ENCODE results near the gene DPYSL5.

Gene DPYSL5

GRCh38 chr2:26846334-26847306 is 1.3 kb upstream of the DPYSL5 start:
- peak overlapping the region; percentile 81 for H3K4me2 ChIP-seq (ENCODE audit: low read length)
- no peak overlapping the region for H3K9ac ChIP-seq (ENCODE audit: low read length)
- H3K4me3 ChIP-seq (ENCODE audit: low read length), result peak overlapping the region; percentile 60
- peak overlapping the region; percentile 58; the same call in 1 of the 2 replicates for H2AFZ ChIP-seq (ENCODE audit: low read depth, low read length)
- H3K27me3 ChIP-seq (ENCODE audit: low read depth, low read length), result peaks cover 16% of the 10 kb centered on the region
- H3K79me2 ChIP-seq (ENCODE audit: low read length), result no peaks in the 10 kb centered on the region
- no peaks in the 10 kb centered on the region for H4K20me1 ChIP-seq (ENCODE audit: insufficient read depth, low read length)
- H3K36me3 ChIP-seq (replicated peaks; ENCODE audit: low read depth, low read length), result no peaks in the 10 kb centered on the region
- TF ChIP-seq, protein P1, sequence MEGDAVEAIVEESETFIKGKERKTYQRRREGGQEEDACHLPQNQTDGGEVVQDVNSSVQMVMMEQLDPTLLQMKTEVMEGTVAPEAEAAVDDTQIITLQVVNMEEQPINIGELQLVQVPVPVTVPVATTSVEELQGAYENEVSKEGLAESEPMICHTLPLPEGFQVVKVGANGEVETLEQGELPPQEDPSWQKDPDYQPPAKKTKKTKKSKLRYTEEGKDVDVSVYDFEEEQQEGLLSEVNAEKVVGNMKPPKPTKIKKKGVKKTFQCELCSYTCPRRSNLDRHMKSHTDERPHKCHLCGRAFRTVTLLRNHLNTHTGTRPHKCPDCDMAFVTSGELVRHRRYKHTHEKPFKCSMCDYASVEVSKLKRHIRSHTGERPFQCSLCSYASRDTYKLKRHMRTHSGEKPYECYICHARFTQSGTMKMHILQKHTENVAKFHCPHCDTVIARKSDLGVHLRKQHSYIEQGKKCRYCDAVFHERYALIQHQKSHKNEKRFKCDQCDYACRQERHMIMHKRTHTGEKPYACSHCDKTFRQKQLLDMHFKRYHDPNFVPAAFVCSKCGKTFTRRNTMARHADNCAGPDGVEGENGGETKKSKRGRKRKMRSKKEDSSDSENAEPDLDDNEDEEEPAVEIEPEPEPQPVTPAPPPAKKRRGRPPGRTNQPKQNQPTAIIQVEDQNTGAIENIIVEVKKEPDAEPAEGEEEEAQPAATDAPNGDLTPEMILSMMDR (IDR thresholded peaks at IDR 0.05; ENCODE audit: low read depth, low read length), result peak; percentile 88
- no peak for TF ChIP-seq EZH2phosphoT487 (IDR thresholded peaks at IDR 0.05; ENCODE audit: low read depth)
- H3K4me1 ChIP-seq (ENCODE audit: low read length), result 0 out of 2 replicates have a peak, but pooled peaks cover 4% of the 10 kb centered on the region
- no peak overlapping the region for H3K27ac ChIP-seq (ENCODE audit: low read length)
- no peaks in the 10 kb centered on the region for H3K9me3 ChIP-seq (ENCODE audit: insufficient read depth, low read length)

DNA sequence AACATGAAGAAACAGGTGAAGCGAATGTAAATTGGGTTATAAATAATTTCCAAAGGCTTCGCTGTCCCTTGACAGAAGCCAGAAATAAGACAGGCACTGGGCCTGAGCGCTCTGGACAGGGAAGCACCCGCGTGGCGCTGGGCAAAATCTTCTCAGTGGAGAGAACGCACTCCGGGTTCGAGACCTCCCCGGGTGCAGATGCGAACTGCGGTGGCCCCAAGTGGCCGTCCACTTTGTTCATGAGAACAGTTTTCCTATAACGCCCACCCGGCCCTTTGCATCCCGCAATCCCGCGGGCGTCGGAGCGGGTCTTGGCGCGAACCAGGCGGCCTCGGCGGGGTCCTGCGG is 651 bp upstream of the DPYSL5 start:
- H3K4me2 ChIP-seq (ENCODE audit: low read length), result no peak overlapping the region
- peaks cover 16% of the 10 kb centered on the region for H3K27me3 ChIP-seq (ENCODE audit: low read depth, low read length)
- H2AFZ ChIP-seq (ENCODE audit: low read depth, low read length), result no peak overlapping the region
- TF ChIP-seq EZH2phosphoT487 (IDR thresholded peaks at IDR 0.05; ENCODE audit: low read depth), result no peak
- TF ChIP-seq, protein P1 (IDR thresholded peaks at IDR 0.05; ENCODE audit: low read depth, low read length), result no peak
- no peaks in the 10 kb centered on the region for H4K20me1 ChIP-seq (ENCODE audit: insufficient read depth, low read length)
- 0 out of 2 replicates have a peak, but pooled peaks cover 4% of the 10 kb centered on the region for H3K4me1 ChIP-seq (ENCODE audit: low read length)
- no peak overlapping the region for H3K9ac ChIP-seq (ENCODE audit: low read length)
- no peaks in the 10 kb centered on the region for H3K9me3 ChIP-seq (ENCODE audit: insufficient read depth, low read length)
- no peaks in the 10 kb centered on the region for H3K79me2 ChIP-seq (ENCODE audit: low read length)
- H3K27ac ChIP-seq (ENCODE audit: low read length), result no peak overlapping the region
- H3K36me3 ChIP-seq (replicated peaks; ENCODE audit: low read depth, low read length), result no peaks in the 10 kb centered on the region
- no peak overlapping the region for H3K4me3 ChIP-seq (ENCODE audit: low read length)

DNA sequence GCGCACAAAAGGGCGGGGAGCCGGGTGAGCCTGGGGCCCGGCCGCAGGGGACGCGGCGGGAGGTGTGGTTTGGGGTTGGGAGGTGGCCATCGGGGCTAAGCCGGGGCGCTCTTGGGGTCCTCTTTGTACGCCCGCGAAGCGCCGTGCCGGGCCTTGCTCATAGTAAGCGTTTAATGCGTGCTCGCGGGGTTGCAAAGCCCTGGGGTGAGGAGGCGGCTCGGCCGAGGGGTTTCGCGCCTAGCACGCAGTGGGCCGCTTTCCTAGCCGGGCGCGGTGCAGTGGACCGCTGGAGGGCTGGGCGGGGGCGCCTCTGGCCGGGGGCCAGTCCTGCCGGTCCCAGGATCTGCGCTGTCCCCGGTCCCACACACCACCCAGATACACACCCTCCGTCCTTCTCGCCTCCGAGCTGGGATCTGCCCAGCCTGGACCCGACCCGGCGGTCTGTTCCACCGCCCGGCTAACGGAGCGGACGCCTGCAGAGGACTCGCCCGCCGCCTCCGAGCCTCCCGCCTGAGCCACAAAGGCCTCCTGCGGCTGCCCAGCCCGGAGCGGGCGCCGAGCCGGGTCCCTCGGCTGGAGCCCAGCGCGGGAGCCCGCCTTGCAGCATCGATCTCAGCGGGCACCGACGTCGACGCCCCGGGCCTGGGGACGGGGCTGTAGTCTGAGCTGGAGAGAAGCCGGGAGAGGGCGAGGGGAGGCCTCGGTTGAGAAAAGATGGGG is 564 bp downstream of the DPYSL5 start:
- Histone ChIP-seq H3K79me2 (ENCODE audit: low read length) (no peaks in the 10 kb centered on the region), H3K27ac (ENCODE audit: low read length) (no peak overlapping the region), H3K9ac (ENCODE audit: low read length) (no peak overlapping the region), H3K9me3 (ENCODE audit: insufficient read depth, low read length) (no peaks in the 10 kb centered on the region), H3K4me2 (ENCODE audit: low read length) (no peak overlapping the region), H3K27me3 (ENCODE audit: low read depth, low read length) (peaks cover 22% of the 10 kb centered on the region), H3K4me3 (ENCODE audit: low read length) (no peak overlapping the region), H3K36me3 (replicated peaks; ENCODE audit: low read depth, low read length) (no peaks in the 10 kb centered on the region), H2AFZ (ENCODE audit: low read depth, low read length) (no peak overlapping the region), H4K20me1 (ENCODE audit: insufficient read depth, low read length) (no peaks in the 10 kb centered on the region), H3K4me1 (ENCODE audit: low read length) (0 out of 2 replicates have a peak, but pooled peaks cover 4% of the 10 kb centered on the region)
- no peak for TF ChIP-seq EZH2phosphoT487 (IDR thresholded peaks at IDR 0.05; ENCODE audit: low read depth)
- TF ChIP-seq, protein P1 (IDR thresholded peaks at IDR 0.05; ENCODE audit: low read depth, low read length), result no peak
